ENCODE data around the gene ACSL5.
"Not testable (repeated sequence)": the region's sequence is repeated elsewhere in the genome, so short reads cannot be mapped to it uniquely, and the experiment has no call there.

The ACSL5 gene

DNA sequence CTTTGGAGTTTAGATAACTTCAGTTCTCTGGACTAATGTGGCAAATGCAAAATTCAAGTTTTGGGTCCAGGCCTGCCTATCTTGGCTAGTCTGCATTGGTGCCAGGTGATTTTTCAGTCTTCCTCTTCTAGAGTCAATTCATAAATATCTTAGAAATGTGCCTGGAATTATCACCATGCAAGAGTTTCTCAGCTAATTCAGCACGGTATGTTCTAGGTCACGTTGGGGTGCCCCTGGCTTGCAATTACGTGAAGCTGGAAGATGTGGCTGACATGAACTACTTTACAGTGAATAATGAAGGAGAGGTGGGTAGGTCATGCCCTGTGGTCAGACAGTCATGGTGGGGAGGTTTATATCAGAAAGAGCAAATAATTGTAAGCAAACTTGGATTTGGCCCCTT lies 47.8 kb downstream of the ACSL5 start:
- DNase-seq: no peak

DNA sequence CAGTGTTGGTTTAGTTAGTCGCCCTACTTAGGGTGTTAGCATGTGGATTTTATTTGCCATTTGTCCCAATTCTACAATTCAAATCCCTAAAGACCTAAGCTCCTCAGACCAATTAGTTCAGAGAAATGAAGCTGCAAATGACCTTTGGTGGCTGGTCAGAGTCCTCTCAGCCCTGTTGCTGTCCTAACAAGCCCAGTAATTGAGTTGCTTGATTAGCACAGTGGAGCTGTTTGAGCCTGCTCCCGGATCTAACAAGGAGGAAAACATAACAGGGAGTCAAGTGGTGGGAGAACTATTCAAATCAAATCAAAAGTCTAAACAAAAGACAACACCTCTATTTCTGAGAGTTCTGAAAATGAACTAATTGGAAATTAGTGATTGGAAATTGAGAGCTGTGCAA lies 50.7 kb downstream of the ACSL5 start:
- no peak for DNase-seq

DNA sequence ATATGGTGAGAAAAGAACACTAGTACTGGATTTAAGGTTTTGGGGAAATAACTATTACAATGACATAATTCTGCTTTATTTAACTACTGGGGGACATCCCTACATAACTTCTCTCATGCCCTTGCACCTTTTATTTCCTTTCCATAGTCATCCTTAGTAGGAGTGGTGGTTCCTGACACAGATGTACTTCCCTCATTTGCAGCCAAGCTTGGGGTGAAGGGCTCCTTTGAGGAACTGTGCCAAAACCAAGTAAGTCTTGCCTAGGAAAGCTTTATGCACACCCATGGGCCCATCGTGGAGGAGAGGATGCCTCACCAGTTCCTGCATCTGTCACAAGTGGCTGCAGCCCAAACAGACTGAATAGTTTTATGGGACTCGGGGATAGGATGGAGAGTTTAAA lies 52.2 kb downstream of the ACSL5 start:
- no peak for DNase-seq

DNA sequence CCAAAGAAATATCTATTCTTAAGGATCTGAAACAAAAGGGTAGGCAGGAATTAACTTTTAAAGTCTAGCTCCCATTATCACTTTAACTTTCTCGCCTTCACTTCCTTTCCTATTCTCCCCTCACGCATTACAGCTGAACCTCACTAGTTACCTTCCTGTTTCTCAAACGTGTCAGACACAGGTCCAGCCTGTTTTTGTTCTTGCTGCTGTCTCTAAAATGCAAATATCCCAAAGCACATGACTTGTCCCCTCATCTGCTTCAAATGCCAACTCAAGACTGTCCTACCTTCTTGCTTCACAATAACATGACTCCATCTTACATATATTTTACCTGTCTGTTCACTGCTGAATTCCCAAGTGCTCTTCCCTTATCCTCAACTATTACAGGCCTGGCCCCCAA lies 55.2 kb downstream of the ACSL5 start:
- no peak for DNase-seq

DNA sequence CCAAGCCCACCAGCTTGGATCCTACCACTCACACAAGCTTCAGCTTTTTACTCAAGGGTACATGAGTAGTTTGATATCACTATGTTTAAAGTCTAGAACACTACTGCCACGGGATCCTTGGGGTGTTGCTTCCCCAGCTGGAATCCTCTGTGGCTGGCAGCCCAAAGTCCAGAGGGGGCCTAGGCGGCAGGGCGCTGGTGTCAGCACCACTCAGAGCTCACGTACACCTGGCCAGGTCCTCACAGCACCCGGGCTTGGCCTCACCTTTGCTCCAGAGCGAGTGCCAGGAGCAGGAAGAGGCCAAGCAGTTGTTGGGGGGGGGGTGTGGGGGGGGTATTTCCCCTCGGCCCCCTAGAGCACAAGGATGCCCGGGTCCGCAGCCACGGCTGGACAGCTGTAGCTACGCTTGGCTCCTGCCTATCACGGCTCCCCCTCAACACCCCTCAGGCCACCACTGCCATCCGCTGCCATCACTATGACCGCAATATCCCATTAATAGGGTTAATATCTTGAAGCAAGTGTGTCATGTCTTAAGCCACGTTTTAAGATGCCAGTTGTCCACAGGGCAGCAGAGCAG lies 55.8 kb downstream of the ACSL5 start:
- no peak for DNase-seq

DNA sequence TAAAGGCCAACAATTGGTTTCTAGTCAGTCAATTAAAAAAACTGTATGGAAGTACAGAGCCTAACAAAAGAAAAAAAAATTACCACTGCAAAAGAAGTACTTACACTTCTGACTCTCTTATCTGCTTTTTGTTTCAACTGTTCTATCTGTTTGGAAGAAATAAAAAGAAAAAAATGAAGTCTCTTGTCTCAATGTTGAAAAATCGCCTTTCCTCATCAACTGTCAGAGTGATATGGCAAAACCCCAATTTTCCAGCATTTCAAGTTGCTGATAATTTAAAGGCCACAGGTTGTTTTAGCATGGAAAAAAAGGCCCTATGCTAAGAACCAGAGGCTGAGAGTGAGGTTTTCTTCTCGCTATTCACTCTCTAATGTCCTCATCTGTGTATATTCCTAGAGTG lies 59.2 kb downstream of the ACSL5 start:
- DNase-seq: no peak

DNA sequence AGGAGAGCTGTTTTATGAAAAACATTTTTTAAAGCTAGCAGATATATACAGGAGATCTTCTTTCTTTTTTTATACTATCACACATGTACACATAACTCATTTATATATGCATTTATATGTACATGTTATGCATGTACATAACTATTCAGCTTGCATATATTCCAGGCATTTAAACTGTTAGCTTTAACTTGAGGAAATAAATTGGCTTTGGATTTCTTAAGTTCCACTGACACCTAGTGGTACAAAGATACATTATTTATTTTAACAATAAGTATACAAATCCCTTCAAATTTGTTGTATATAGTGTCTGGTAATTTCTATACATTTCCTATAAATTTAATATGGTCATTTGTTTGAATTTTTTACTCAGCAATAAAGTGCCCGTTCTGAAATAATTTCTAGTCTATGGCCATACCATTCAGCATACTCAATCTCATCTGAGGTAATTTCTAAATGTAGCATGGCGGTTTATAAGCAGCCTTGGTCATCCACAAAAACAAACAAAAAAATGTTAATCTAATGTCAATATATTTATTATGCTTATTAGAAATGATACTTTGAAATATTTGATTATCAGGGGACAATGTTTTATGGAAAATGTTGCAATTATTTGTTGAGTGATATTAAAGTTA lies 61.2 kb downstream of the ACSL5 start:
- DNase-seq: no peak

DNA sequence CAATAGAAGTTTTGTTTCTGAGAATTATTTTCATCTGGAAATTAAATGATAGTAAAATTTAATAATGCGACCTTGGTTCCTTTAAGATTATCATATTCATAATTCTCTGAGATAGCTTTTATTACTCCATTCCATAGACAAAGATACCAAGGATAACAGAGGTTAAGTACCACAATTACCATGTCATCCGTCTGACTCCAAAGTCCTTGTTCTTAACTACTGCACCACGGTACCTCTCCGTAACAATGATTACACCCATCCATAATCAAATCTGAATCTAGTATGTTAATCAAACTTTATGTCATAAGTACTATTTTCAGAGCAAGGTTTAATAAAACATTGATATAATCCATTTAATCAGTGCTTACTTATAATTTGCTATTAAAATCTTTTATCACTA lies 64.4 kb downstream of the ACSL5 start:
- no peak for DNase-seq

DNA sequence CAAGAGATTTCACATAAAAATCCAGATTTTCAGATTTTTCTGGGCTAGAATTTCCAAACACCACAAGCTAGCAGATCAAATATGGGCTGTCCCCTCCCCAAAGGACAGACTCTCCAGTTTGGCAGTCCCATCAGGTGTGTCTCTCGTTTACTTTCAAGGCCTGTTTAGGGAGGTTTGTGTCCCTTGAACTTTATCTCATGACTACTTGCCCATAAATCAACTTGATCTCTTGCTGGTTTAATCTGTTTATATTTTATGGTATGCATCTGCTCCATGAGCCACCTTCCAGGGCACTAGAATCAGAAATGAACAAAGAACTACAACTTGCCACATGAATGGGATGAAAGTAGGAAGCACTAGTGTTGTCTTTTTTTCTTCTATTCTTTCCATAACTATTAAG lies 67.6 kb downstream of the ACSL5 start:
- no peak for DNase-seq

DNA sequence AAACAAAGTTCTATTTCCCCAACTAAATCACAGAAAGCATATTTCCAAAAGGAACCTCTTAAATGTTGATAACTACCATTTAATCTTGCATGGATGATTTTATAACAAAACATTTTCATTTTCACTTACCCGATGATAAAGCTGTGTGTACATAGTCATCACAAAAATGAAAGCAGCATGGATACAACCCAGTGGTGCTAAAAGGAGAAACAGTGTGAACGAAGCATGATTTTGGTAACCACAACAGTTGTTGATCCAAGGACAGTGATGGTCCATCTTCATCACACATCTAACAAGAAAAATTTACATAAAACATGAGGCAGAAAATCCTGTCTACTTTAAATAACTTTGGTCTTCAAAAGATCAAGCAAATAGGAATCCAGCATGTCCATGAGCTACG lies 68.1 kb downstream of the ACSL5 start:
- DNase-seq: no peak

DNA sequence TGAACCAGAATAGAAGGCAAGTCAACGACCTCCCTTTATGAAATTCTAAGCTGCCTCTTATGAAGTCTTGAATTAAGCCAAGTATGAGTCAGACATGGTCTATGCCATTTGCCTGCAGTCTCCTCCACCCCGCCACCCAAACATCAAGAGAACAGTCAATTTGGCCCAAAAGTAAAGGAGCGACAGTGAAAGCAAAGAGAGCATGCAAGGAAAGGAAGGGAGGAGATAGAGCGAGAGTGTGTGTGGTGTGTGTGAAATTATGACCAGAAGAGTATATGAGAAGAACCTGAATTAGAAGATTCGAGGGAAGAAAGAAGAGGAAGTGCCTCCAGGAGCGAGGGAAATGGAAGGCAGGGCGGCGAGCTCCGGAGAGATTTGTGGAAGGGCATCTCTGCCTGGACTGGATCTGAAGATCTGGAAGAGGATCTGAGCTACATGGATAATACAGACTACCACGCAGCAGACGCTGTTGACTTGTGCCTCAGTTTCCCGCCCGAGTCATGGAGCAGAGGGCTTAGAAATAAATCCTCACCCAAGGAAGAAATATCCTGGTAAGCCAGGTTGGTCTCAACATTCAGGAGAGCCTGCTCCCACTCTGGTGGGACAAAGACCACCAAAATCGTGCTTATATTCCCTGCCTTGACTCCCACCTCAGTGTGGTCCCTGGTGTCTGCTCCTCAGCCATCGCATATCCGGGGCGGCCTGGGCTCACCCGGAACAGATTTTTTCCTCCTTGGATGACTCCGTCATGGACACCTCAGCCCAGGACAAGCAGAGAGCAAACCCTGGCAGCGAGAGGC lies 72.3 kb downstream of the ACSL5 start:
- no peak for DNase-seq

DNA sequence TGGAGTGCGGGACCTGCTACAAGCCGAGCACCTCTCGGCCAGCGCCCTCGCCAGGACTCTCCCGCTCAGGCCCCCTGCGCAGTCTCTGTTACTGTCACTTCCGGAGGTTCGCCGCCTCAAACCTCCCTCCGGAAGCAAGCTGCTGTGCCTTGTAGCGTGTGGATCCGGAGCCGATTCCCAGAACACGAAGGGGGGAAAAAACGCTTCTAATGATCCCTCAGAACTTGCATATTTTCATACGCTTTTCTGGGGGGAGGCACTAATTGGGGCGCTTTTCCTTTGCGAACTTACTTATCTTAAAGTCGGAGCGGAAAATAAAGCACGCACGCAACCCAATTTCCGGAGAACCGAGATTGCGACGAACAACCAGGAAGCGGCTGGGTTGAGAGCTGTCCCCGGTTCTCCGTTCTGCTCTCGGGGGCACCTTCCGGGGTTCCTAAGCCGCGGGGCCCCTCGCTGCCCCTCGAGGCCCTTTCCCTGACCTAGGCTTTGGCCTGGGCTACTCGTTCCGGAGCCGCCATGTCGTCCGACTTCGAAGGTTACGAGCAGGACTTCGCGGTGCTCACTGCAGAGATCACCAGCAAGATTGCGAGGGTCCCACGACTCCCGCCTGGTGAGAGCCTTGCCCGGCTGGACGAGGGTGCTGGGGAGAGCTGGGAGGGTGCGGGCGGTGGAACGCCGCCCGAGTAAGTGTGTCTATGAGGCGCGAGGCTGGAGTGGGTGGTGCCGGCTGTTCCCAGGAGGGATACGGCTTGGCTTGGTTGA lies 73.1 kb downstream of the ACSL5 start, which contains the start of the genes VTI1A and ZDHHC6:
Gene VTI1A, plus strand, starts transcription at position 361 of the 765 bp plus-strand sequence. Its CDS starts 159 bp downstream, at position 520.
Gene ZDHHC6, minus strand, starts transcription at position 60 of the 765 bp plus-strand sequence. CDS start 1,478 bp downstream, outside the sequence.
- DNase-seq: peak; percentile 92

DNA sequence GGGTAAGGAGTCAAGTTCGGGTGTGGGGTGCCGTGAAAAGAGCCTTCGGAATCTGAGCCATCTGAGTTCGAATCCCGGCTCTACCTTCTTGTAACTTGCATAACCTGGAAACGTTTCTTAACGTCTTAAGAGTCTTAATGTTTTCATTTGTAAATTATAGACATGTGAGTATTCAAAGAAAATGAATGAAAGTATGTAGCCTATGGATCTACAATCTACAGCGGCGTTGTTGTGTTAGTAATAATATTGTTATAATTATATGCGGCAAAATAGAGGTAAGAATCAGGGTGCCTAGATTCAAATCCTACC lies 73.7 kb downstream of the ACSL5 start:
- no peak for DNase-seq

DNA sequence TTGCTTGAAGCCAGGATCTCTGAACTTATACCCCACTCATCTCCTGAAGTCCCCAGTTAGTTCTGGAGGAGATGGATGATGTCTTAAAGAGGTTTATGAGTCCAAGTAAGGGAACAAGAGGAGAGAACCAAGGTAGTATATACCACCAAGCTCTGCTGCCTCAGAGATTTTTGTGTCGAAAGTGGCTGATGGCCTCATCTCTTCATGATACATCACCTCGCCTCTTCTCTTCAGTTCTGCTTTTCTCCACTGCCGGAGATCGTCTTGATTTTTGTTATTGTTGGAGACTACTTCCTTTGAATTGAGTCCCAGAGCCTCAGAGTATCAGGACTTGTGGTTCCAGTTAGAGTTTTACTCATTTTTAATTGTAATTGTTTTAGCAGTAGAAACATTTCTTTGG lies 75.0 kb downstream of the ACSL5 start:
- no peak for DNase-seq

DNA sequence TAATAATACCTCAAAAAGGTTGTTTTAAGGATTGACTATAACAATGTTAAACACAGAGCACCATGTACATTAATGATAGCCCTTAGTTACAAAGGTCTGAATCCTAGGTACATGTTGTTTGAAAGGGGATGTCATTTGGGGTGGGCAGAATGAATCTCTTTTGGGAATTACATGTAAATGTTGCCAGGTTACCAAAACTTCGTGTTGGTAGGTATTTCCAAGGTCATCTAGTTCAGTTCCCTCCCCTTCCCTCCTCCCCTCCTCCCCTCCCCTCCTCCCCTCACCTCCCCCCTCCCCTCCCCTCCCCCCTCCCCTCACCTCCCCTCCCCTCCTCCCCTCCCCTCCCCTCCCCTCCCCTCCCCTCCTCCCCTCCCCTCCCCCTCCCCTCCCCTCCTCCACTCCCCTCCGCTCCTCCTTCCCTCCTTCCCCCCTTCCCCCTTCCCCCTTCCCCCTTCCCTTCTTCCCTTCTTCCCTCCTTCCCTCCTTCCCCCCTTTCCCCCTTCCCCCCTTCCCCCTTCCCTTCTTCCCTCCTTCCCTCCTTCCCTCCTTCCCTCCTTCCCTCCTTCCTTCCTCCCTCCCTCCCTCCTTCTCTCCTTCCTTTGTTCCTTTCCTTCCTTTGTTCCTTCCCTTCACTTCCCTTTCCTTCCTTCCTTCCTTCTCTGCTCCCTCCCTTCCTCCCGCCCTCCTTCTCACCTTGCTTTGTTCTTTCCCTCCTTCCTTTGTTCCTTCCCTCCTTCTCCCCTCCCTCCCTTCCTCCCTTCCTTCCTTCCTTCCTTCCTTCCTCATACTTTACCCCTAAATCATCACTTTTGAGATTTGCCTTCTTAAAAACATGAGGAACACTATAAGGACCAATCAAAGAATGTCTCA lies 81.2 kb downstream of the ACSL5 start:
- DNase-seq: no peak

DNA sequence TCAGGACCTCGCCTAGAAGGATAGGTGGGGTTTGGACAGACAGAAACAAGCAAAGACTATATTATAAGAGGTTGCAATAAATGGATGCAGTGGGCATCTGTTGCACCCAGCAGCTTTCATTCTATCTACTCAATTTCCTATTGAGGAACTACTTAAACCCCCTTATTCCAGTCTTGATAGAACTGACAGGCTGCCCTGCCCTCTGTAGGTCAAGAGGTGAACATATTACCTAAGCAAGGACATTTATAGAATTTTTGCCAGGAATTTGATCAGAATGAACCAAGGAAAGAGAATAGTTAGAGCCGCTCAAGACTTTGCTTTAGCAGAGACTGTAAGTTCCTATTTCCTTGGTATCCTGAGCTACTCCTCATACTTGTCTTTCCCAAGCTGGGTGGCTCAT lies 82.6 kb downstream of the ACSL5 start:
- no peak for DNase-seq

DNA sequence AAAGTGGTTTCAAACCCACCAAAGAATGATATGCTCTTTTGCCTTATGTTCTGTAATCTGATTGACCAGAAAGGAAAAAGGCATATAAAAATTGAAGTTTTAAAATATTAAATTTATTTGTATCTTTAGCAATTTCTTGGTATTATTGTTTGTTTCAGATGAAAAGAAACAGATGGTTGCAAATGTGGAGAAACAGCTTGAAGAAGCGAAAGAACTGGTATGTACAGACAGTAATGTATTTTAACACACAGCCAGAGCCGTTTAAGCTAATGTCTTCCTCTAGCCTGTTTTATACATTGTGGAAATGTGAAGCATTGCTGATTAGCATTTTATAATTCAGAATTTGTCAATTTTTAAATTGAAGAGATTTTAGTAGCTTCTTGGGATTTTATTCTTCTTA lies 86.5 kb downstream of the ACSL5 start:
- no peak for DNase-seq

DNA sequence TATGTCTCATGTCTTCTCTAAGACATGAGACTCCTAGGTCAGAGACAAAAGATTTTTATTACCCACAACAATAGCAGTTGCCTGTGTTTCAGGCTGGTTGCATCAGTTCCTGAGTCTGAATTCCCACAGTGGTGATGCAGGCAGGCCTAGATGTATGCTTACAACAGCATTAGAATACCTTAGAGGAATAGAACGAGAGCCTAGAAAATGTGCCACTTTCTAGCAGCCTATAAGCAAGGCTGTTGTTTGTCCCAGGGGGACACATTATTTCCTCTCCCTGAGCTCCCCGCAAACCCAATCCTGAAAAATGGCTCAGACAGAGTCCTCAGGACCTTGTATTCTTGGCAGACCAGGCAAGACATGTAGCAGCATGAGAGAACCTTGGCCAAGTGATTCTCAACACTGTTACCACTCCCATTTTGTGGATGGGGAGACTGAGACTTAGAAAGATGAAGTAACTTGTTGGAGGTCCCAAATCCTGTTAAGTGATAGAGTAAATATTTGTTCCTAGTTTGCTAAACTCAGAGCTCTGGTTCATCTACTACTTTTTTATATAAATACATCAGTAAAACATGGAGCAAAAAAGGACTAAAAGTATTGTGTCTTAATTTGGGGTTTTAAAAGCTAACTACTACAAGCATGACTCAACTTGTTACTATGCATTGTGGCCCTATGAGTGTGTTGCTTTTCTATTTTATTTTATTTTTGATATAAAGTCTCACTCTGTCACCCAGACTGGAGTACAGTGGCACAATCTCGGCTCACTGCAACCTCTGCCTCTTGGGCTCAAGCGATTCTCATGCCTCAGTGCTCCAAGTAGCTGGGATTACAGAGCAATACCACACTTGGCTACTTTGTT lies 87.3 kb downstream of the ACSL5 start:
- no peak for DNase-seq

DNA sequence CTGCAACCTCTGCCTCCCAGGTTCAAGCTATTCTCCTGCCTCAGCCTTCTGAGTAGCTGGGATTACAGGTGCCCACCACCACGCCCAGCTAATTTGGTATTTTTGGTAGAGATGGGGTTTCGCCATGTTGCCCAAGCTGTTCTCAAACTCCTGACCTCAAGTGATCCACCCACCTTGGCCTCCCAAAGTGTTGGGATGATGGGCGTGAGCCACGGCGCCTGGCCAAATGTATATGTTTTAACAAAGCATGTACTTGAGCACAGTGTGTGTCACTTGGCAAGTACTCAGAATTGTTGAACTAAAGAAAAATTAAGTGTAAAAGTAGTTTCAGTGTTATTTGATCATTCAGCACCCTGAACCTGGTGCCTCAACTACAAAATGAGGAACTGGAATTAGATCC lies 90.2 kb downstream of the ACSL5 start:
- not testable (repeated sequence) for DNase-seq

DNA sequence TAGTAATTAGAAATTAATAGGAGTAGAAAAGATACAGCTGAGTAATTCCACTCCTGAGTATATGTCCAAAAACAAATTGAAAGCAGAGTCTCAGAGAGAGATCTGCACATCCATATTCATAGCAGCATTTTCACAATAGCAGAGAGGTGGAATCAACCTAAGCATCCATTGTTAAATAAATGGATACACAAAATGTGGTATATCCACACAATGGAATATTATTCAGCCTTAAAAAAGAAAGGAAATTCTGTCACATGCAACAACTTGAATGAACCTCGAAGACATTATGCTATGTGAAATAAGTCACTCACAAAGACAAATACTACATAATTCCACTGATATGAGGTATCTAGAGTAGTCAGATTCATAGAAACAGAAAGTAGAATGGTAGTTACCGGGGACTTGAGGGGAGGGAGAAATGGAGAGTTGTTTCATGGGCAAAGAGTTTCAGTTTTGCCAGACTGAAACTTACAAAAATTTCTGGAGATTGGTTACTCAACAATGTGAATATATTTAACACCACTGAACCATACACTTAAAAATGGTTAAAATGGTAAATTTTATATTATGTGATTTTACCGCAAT lies 91.5 kb downstream of the ACSL5 start:
- no peak for DNase-seq

DNA sequence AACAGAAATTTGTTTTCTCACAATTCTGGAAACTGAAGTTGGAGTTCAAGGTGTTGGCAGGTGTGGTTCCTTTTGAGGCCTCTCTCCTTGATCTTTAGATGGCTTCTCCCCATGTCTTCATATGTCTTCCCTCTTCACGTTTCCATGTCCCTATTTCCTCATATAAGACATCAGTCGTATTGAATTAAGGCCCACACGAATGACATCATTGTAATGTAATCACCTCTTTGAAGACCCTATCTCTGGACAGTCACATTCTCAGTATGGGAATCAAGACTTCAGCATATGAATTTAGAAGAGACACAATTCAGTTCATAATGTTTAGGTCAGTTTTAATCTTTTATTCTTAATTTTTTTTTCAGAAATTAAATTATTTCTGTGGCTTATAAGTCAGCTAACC lies 92.9 kb downstream of the ACSL5 start:
- DNase-seq: no peak

All from right forelimb (tissue), 1 donor.